Measurements from ENCODE around the gene CFAP91. TPM values are rescaled to one million over a fixed set of nuclear protein-coding genes. Genes with fewer than 3 reads are reported as not detected.
"Not testable (repeated sequence)": the region's sequence is repeated elsewhere in the genome, so short reads cannot be mapped to it uniquely, and the experiment has no call there.

Gene CFAP91
- total RNA-seq, 4 donors from 2014 or later, result 0.34 to 9.5 (median 1.9) TPM

DNA sequence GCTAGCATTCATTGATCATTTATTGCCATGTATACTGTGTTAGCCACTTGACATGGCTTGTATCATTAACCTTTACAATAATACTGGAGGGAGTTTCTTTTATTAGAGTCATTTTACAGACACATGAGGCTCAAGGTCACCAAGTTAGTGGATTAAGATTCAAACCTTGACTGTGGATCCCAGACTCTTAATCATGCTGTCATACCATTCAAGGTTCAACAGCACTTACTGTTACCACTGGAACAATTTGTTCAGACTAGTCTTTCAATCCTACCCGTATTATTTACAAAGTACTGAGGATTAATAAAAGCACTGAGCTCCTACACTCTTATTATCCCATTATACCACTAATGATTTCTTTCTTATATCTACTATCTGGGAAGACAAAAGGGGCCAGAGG lies 26.8 kb upstream of the CFAP91 start:
- H3K4me1 ChIP-seq, result peaks cover 16% of the 10 kb centered on the region
- H3K4me3 ChIP-seq, result peak overlapping the region; percentile 64
- H3K27me3 ChIP-seq, result no peaks in the 10 kb centered on the region
- H3K36me3 ChIP-seq, result peaks cover 32% of the 10 kb centered on the region
- DNase-seq (ENCODE audit: low spot score in 2 of 2), result no peak
- H3K9me3 ChIP-seq, result no peaks in the 10 kb centered on the region
- WGBS, result 32% methylated on average over 1 of the region's 1 CpG
- H3K27ac ChIP-seq, result peak overlapping the region; percentile 89
- no peak for TF ChIP-seq EP300 (IDR thresholded peaks at IDR 0.05)
- TF ChIP-seq POLR2A (IDR thresholded peaks at IDR 0.05), result no peak
- TF ChIP-seq POLR2AphosphoS5 (IDR thresholded peaks at IDR 0.05), result no peak
- TF ChIP-seq, protein P1, sequence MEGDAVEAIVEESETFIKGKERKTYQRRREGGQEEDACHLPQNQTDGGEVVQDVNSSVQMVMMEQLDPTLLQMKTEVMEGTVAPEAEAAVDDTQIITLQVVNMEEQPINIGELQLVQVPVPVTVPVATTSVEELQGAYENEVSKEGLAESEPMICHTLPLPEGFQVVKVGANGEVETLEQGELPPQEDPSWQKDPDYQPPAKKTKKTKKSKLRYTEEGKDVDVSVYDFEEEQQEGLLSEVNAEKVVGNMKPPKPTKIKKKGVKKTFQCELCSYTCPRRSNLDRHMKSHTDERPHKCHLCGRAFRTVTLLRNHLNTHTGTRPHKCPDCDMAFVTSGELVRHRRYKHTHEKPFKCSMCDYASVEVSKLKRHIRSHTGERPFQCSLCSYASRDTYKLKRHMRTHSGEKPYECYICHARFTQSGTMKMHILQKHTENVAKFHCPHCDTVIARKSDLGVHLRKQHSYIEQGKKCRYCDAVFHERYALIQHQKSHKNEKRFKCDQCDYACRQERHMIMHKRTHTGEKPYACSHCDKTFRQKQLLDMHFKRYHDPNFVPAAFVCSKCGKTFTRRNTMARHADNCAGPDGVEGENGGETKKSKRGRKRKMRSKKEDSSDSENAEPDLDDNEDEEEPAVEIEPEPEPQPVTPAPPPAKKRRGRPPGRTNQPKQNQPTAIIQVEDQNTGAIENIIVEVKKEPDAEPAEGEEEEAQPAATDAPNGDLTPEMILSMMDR (IDR thresholded peaks at IDR 0.05), result no peak

DNA sequence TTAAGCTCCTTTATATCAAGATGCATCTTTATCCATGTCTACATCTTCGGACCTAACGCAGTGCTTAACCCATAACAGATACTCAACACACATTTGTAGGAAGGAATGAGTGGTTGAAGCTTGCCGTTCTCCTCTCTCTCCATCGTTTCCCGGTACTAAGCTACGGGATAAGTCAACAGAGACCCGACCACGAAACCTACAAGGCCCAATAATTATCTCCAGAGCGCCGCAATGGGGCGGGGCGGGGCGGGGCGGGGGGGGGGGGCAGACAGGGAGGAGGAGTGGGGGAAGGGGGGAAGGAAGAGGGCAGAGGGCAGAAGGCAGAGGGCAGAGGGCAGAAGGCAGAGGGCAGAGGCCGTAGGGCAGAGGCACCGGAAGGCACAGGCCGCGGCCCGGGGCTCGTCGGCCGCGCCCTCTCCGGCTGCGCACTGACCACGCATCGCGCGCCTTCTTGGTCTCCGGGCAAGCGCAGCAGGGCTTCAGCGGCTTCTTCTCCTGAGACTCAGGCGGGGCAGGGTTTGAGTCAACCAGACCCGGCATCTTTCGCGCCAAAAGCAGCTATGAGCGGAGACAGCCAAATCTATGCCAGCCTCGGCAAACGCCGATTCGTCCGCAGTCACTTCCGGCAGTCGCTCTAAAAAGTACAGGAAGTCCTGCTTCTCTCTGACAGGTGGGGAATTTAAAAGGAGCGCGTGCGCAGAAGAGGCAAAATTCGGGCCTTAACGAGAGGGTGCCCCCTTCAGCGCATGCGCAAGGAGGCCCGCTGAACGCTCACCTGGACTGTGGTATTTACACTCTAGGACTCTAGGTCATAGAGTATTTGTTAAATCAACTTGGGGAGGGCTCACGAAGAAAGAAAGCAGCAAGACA lies 25.8 kb upstream of the CFAP91 start, which contains the start of gene COX17:
TSS of gene COX17 (minus strand) at position 636 of the 870 bp plus-strand sequence. CDS start at position 540, 96 bp downstream.
- DNase-seq (ENCODE audit: low spot score in 2 of 2), result peak; percentile 93 to 96
- TF ChIP-seq EP300 (IDR thresholded peaks at IDR 0.05) (no peak), POLR2A (IDR thresholded peaks at IDR 0.05) (peak in 1 of 2 donors; percentile 74), POLR2AphosphoS5 (IDR thresholded peaks at IDR 0.05) (peak in 2 of 3 donors; percentile 64 to 71)
- TF ChIP-seq, protein P1 (IDR thresholded peaks at IDR 0.05), result no peak
- under 1% methylated on average over 45 of the region's 54 CpGs for WGBS
- Histone ChIP-seq H3K9me3 (no peaks in the 10 kb centered on the region), H3K36me3 (peaks cover 25% of the 10 kb centered on the region), H3K27me3 (no peaks in the 10 kb centered on the region), H3K27ac (peak within 1 kb of the TSS; percentile 89), H3K4me3 (peak within 1 kb of the TSS; percentile 64), H3K4me1 (peaks cover 16% of the 10 kb centered on the region)

- TF ChIP-seq, protein P1 (IDR thresholded peaks at IDR 0.05), result no peak
- TF ChIP-seq POLR2AphosphoS5 (IDR thresholded peaks at IDR 0.05) (no peak), EP300 (IDR thresholded peaks at IDR 0.05) (no peak), POLR2A (IDR thresholded peaks at IDR 0.05) (no peak)
- peaks cover 16% of the 10 kb centered on the region for H3K4me1 ChIP-seq
- no peaks in the 10 kb centered on the region for H3K9me3 ChIP-seq
- H3K4me3 ChIP-seq, result peak overlapping the region; percentile 64
- peaks cover 23% of the 10 kb centered on the region for H3K36me3 ChIP-seq
- WGBS, result 6% methylated on average over 6 of the region's 6 CpGs
- peak overlapping the region; percentile 89 for H3K27ac ChIP-seq
- no peak for DNase-seq (ENCODE audit: low spot score in 2 of 2)
- H3K27me3 ChIP-seq, result no peaks in the 10 kb centered on the region
Measured at GRCh38 chr3:119677641-119677934, 25.2 kb upstream of the CFAP91 start.

- H3K27me3 ChIP-seq; H3K27ac ChIP-seq; DNase-seq (ENCODE audit: low spot score in 2 of 2); H3K4me3 ChIP-seq; H3K9me3 ChIP-seq: not testable (repeated sequence)
- WGBS, result 97% methylated on average over 10 of the region's 10 CpGs
- Histone ChIP-seq H3K4me1 (peaks cover 16% of the 10 kb centered on the region), H3K36me3 (peaks cover 17% of the 10 kb centered on the region)
Measured at GRCh38 chr3:119678209-119678608, 24.6 kb upstream of the CFAP91 start.

DNA sequence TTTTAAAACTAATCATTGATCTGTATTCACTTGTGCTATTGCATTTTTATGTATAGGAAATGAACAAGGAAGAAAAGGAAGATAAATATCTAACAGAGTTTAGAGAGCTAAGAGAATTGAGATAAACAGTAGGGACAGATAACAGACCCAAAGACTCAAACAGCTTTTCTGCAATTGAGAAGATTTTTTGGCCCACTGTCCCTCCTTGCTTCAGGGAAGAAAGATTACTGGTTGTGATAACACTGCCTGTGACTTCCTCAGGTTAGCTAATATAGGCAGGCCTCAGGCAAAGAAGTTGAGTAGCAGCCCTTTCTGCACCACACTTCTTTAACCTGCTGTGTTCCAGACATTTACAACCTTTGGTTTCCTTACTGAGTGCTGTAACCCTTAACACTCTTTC lies 22.9 kb upstream of the CFAP91 start:
- no peak for DNase-seq (ENCODE audit: low spot score in 2 of 2)
- TF ChIP-seq POLR2AphosphoS5 (IDR thresholded peaks at IDR 0.05) (no peak), POLR2A (IDR thresholded peaks at IDR 0.05) (no peak), EP300 (IDR thresholded peaks at IDR 0.05) (no peak)
- TF ChIP-seq, protein P1 (IDR thresholded peaks at IDR 0.05), result no peak
- no peak overlapping the region for H3K27ac ChIP-seq

More for the DNA sequence above, 22.9 kb upstream of the CFAP91 start:
- no peaks in the 10 kb centered on the region for H3K27me3 ChIP-seq
- H3K9me3 ChIP-seq, result no peaks in the 10 kb centered on the region
- H3K4me3 ChIP-seq, result no peak overlapping the region
- H3K36me3 ChIP-seq, result peaks cover under 1% of the 10 kb centered on the region
- H3K4me1 ChIP-seq, result peaks cover 16% of the 10 kb centered on the region

All from suprapubic skin (tissue), 4 donors.